HepG2 (cell line): Measurements from ENCODE around the gene ADGRG1. TPM values are rescaled to one million over a fixed set of nuclear protein-coding genes. Genes with fewer than 3 reads are reported as not detected.

Source experiments
- AHR ChIP-seq: IDR thresholded peaks from 2 replicates; pipeline ENCODE4 v1.6.1; 2018; ENCODE audit warnings: missing genetic modification reagents, missing compliant biosample characterization
- ATF2 ChIP-seq: sonication (generic); formaldehyde crosslinking; IDR thresholded peaks from 2 replicates; pipeline ENCODE4 v1.4.0; 2020; ENCODE audit warnings: missing genetic modification reagents
- HCFC1 ChIP-seq: fragments of 150-350 bp; IDR thresholded peaks from 2 replicates; pipeline ENCODE4 v1.6.1; 2014; ENCODE audit warnings: low read depth, low read length
- HDAC6 ChIP-seq: fragments of 200-600 bp; sonication (generic); IDR thresholded peaks from 2 replicates; pipeline ENCODE4 v1.7.0; 2017; ENCODE audit warnings: mild to moderate bottlenecking, antibody characterized with exemption, low read length, low read depth
- HMG20B ChIP-seq: conservative IDR thresholded peaks from 2 replicates; pipeline ENCODE4 v1.6.1; 2016; ENCODE audit warnings: missing genetic modification reagents, missing compliant biosample characterization
- MBNL3 ChIP-seq: fragments of 250-450 bp; sonication (Bioruptor Pico); conservative IDR thresholded peaks from 2 replicates; pipeline ENCODE4 v1.8.0; 2022; ENCODE audit warnings: mild to moderate bottlenecking, inconsistent platforms
- MNT ChIP-seq: fragments of 450-650 bp; IDR thresholded peaks from 2 replicates; pipeline ENCODE4 v1.6.1; 2016
- PAXIP1 ChIP-seq: sonication (generic); formaldehyde crosslinking; conservative IDR thresholded peaks from 2 replicates; pipeline ENCODE4 v1.4.0; 2020; ENCODE audit warnings: mild to moderate bottlenecking, missing genetic modification reagents, moderate library complexity
- PHF5A ChIP-seq: IDR thresholded peaks from one replicate; pipeline ENCODE4 v1.6.1; 2018; ENCODE audit warnings: low read depth, missing genetic modification reagents; ENCODE audit not compliant: unreplicated experiment
- REL ChIP-seq: sonication (generic); formaldehyde crosslinking; conservative IDR thresholded peaks from 2 replicates; pipeline ENCODE4 v1.8.0; 2022; ENCODE audit warnings: mild to moderate bottlenecking, missing genetic modification reagents, moderate library complexity
- SMARCE1 ChIP-seq: fragments of 450-650 bp; IDR thresholded peaks from 2 replicates; pipeline ENCODE4 v1.6.1; 2017; ENCODE audit warnings: borderline replicate concordance
- ZNF224 ChIP-seq: sonication (generic); formaldehyde crosslinking; IDR thresholded peaks from 2 replicates; pipeline ENCODE4 v1.5.0; 2020; ENCODE audit warnings: mild to moderate bottlenecking, missing genetic modification reagents
- ZNF547 ChIP-seq: sonication (generic); formaldehyde crosslinking; IDR thresholded peaks from 2 replicates; pipeline ENCODE4 v1.5.1; 2020; ENCODE audit warnings: mild to moderate bottlenecking, missing genetic modification reagents
- ZNF652 ChIP-seq: IDR thresholded peaks from 2 replicates; pipeline ENCODE4 v1.6.1; 2016; ENCODE audit warnings: low read depth, borderline replicate concordance
- ZNF678 ChIP-seq: sonication (generic); formaldehyde crosslinking; IDR thresholded peaks from 2 replicates; pipeline ENCODE4 v1.4.0; 2020; ENCODE audit warnings: mild to moderate bottlenecking, missing genetic modification reagents
- ZNF777 ChIP-seq: sonication (generic); formaldehyde crosslinking; IDR thresholded peaks from 2 replicates; pipeline ENCODE4 v1.4.0; 2020; ENCODE audit warnings: missing genetic modification reagents
- ZXDC ChIP-seq: sonication (generic); formaldehyde crosslinking; IDR thresholded peaks from 2 replicates; pipeline ENCODE4 v1.5.0; 2020; ENCODE audit warnings: mild to moderate bottlenecking, missing genetic modification reagents
- polyA plus RNA-seq, 8 experiments: library from polyadenylated mRNA; depleted of rRNA in 3 of 8; stranded (reverse) in 7 of 8; unstranded in 1 of 8; fragments of >200 nt; fragmentation: Illumina TruSeq in 4 of 8; extraction: Trizol in 4 of 8; gene quantifications; 2 replicates each; pipeline versions ENCODE4 v1.2.1 to v1.2.3, GENCODE V29; 2011 to 2016; ENCODE audit warnings: low read depth in 4 of 8, missing spikeins in 1 of 8, mixed read lengths in 1 of 8; ENCODE audit not compliant: insufficient read depth in 1 of 8
- total RNA-seq, 5 experiments: library from RNA; depleted of rRNA; stranded (reverse); fragments of >200 nt; fragmentation: Illumina TruSeq; extraction: Trizol; gene quantifications; 2 replicates each; pipeline ENCODE4 v1.2.3, GENCODE V29; 2016; ENCODE audit warnings: low read depth in 1 of 5
- TF ChIP-seq, protein P1 (sequence below): sonication (generic); formaldehyde crosslinking; conservative IDR thresholded peaks from 2 replicates; pipeline ENCODE4 v1.4.0; 2020; ENCODE audit warnings: missing genetic modification reagents

The ADGRG1 gene
- total and polyA plus RNA-seq, 2 of the 13 experiments (the other 11 are each of a cell fraction or from before 2014, with no cell fraction given), result 2.7 to 5.9 TPM

DNA sequence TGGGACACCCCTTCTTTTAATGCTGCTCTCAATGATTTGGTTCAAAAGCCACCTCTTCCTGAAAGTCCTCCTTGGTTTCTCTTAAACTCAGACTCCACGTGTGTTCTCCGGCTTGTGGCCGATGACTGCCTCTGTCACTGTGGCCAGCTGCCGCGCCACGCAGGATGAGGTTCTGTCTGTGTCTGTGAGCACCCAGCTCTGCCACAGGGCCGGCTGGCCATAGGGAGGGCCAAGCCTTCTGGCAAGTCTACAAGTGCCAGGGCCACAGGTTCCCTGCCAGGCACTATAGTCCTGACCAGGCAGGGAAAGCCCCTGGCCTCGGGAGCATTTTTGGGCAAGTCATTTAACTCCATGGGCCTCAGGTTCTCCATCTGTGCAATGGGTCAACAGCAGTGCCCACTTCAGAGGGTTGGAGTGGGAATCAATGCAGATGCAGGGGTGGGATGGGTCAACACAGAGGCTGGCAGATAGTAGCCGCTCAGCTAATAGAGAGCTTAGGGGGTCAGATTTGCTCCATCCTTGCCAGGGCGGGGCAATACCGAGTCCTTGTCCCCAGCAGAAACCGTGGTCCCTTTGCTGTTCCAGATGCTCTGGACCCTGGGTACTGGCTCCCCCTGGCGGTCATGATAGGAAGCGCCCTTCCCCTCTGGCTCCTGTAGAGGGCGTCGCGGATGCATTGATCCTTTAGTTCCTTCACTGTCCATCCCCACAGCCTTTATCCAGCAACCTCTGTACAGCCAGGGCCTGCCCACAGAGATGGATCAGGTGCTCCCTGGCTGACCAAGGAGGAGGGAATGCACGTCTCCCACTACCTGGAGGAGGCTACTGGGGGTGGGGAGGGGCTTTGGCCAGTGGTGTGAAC is 20.4 kb downstream of the ADGRG1 start (continued):
- TF ChIP-seq MNT, result no peak
- TF ChIP-seq ZNF777 (CRISPR knock-in tag), result no peak
- TF ChIP-seq ZNF224 (CRISPR knock-in tag), result no peak
- TF ChIP-seq, protein P1, sequence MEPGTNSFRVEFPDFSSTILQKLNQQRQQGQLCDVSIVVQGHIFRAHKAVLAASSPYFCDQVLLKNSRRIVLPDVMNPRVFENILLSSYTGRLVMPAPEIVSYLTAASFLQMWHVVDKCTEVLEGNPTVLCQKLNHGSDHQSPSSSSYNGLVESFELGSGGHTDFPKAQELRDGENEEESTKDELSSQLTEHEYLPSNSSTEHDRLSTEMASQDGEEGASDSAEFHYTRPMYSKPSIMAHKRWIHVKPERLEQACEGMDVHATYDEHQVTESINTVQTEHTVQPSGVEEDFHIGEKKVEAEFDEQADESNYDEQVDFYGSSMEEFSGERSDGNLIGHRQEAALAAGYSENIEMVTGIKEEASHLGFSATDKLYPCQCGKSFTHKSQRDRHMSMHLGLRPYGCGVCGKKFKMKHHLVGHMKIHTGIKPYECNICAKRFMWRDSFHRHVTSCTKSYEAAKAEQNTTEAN (CRISPR knock-in tag), result no peak
- TF ChIP-seq ATF2 (CRISPR knock-in tag), result peak; percentile 88
- no peak for TF ChIP-seq ZNF547 (CRISPR knock-in tag)
- TF ChIP-seq PAXIP1 (CRISPR knock-in tag), result peak; percentile 33; the same call in 1 of the 2 replicates
- no peak for TF ChIP-seq REL (CRISPR knock-in tag)
- TF ChIP-seq ZNF678 (CRISPR knock-in tag), result no peak
- peak; percentile 54 for TF ChIP-seq PHF5A
- no peak for TF ChIP-seq HDAC6
- peak; percentile 24; the same call in 1 of the 2 replicates for TF ChIP-seq HMG20B (CRISPR knock-in tag)
- TF ChIP-seq ZXDC (CRISPR knock-in tag), result no peak
- no peak for TF ChIP-seq SMARCE1
- TF ChIP-seq AHR (CRISPR knock-in tag), result 0 out of 2 replicates have a peak, but pooled peaks have one; percentile 78
- TF ChIP-seq ZNF652 (CRISPR knock-in tag), result peak; percentile 56; the same call in 1 of the 2 replicates
- TF ChIP-seq HCFC1, result 0 out of 2 replicates have a peak, but pooled peaks have one; percentile 28
- no peak for TF ChIP-seq MBNL3 (CRISPR knock-in tag)
